Spinal cord (tissue), 10 donors: ENCODE measurements around the gene PSME3. TPM values are rescaled to one million over a fixed set of nuclear protein-coding genes. Genes with fewer than 3 reads are reported as not detected.
"Not testable (repeated sequence)": the region's sequence is repeated elsewhere in the genome, so short reads cannot be mapped to it uniquely, and the experiment has no call there.

Source experiments
- DNase-seq, 6 donors: peaks; one replicate each; pipeline versions ENCODE4 v3.0.0 to v3.0.0-alpha.2; 2013 to 2015; ENCODE audit warnings: low spot score in 6 of 6, low read depth in 4 of 6
- H3K27ac ChIP-seq: one replicate; pipeline ENCODE4 v1.5.1; 2013; ENCODE audit warnings: low read depth, low read length, control low read depth
- H3K27me3 ChIP-seq: one replicate; pipeline ENCODE4 v1.6.1; 2013; ENCODE audit warnings: low read length; ENCODE audit not compliant: control insufficient read depth, insufficient read depth
- H3K36me3 ChIP-seq: one replicate; pipeline ENCODE4 v1.6.1; 2013; ENCODE audit warnings: low read length; ENCODE audit not compliant: control insufficient read depth, insufficient read depth
- H3K4me1 ChIP-seq: one replicate; pipeline ENCODE4 v1.6.1; 2013; ENCODE audit warnings: low read length; ENCODE audit not compliant: control insufficient read depth, insufficient read depth
- H3K4me3 ChIP-seq: one replicate; pipeline ENCODE4 v1.5.1; 2013; ENCODE audit warnings: low read depth, low read length, control low read depth
- H3K9me3 ChIP-seq: one replicate; pipeline ENCODE4 v1.6.1; 2013; ENCODE audit warnings: low read length; ENCODE audit not compliant: control insufficient read depth, insufficient read depth
- WGBS: methylation state at CpG from one replicate; pipeline ENCODE4 v1.1.5; 2013; ENCODE audit warnings: missing lambda C conversion rate; ENCODE audit not compliant: insufficient coverage; 5-methylcytosine and 5-hydroxymethylcytosine counted together
- polyA plus RNA-seq, 2 donors: library from polyadenylated mRNA; unstranded; fragments of 120-200 nt; gene quantifications; one replicate each; pipeline ENCODE4 v1.2.1, GENCODE V29; 2013; ENCODE audit not compliant: insufficient read length in 2 of 2
- total RNA-seq, 2 donors: library from RNA; depleted of rRNA in 1 of 2; stranded (reverse); fragments of 120-200 nt in 1 of 2; fragments of >200 nt in 1 of 2; gene quantifications; one replicate each; pipeline versions ENCODE4 v1.2.3 to v1.2.4, GENCODE V29; 2013 to 2014
- donor health status: healthy.

PSME3 gene
- total and polyA plus RNA-seq, 4 donors, result 55.8 to 98.5 (median 77.9) TPM

DNA sequence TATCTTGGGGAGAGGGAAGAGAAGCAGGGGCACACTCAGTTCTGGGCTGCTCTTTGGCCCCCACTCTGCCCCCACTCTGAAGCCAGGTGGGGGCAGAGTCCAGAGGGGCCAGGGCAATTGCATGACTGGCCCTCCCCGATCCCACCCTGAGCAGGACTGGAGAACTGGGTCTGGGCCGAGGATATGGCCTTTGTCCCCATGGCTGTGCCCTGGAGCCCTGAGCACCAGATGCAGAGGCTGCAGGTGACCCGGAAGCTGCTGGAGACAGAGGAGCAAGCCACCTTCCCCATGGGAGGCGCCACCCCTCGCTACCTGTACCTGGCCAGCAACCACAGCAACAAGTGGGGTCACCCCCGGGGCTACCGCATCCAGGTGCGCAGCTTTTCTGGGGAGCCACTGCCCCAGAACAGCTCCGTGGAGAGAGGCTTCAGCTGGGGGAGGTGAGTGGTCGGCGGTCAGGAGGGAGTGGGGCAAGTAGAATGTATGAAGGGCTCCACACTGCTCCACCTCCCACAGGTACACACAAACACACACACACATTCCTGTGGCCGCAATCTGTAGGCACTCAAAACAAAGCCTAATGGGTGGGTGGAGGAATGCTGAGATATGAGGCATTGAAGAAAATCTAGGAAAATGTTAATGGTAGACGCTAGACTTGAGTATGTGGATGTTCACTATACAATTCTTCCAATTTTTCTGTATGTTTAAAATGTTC, 39.2 kb downstream of the PSME3 start:
- Histone ChIP-seq H3K36me3 (no peaks in the 10 kb centered on the region), H3K9me3 (no peaks in the 10 kb centered on the region), H3K27ac (no peak overlapping the region), H3K4me1 (no peaks in the 10 kb centered on the region), H3K27me3 (peaks cover 3% of the 10 kb centered on the region), H3K4me3 (no peak overlapping the region)
- DNase-seq, result no peak
- WGBS, result 98% methylated on average over 4 of the region's 13 CpGs

DNA sequence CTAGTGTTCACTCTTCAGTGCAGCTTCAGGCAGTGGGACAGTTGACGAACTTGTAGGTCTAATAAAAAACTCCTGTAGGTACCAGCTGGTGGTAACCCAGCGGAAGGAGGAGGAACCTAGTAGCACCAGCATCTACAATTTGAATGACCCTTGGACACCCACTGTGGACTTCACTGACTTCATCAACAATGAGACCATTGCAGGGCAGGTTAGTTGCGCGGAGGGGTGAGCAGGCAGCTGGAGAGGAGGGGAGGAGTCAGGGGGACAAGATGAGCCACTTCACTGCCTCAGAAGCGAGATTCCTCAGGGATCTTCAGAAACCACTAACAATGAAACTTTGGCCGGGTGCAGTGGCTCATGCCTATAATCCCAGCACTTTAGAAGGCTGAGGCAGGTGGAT, 40.1 kb downstream of the PSME3 start:
- WGBS, result 68% methylated on average over 4 of the region's 6 CpGs
- Histone ChIP-seq H3K9me3 (no peaks in the 10 kb centered on the region), H3K27me3 (peaks cover 8% of the 10 kb centered on the region), H3K27ac (no peak overlapping the region), H3K4me3 (no peak overlapping the region), H3K36me3 (no peaks in the 10 kb centered on the region), H3K4me1 (no peaks in the 10 kb centered on the region)
- DNase-seq, result no peak

DNA sequence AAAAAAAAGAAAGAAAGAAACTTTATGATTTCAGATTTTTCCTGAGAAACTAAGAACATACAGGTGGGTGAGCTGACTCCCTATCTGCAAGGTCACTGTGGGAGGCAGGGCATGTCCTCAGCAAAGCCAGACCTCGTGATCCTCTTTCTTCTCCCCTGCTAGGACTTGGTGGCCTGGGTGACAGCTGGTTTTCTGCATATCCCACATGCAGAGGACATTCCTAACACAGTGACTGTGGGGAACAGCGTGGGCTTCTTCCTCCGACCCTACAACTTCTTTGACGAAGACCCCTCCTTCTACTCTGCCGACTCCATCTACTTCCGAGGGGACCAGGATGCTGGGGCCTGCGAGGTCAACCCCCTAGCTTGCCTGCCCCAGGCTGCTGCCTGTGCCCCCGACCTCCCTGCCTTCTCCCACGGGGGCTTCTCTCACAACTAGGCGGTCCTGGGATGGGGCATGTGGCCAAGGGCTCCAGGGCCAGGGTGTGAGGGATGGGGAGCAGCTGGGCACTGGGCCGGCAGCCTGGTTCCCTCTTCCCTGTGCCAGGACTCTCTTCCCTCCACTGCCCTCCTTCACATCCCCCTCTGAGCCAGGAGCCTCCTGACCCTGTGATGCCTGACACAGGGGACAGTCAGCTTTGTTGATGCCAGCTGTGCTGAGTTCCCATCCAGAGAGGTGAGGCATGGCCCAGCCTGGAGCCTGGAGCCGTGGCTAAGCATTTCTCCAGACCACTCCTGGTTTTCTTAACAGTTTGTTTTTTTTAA, 40.9 kb downstream of the PSME3 start:
- not testable (repeated sequence) for DNase-seq, H3K27ac ChIP-seq, H3K9me3 ChIP-seq, H3K4me3 ChIP-seq, H3K36me3 ChIP-seq, H3K4me1 ChIP-seq
- H3K27me3 ChIP-seq, result peaks cover 13% of the 10 kb centered on the region
- 53% methylated on average over 2 of the region's 12 CpGs for WGBS

DNA sequence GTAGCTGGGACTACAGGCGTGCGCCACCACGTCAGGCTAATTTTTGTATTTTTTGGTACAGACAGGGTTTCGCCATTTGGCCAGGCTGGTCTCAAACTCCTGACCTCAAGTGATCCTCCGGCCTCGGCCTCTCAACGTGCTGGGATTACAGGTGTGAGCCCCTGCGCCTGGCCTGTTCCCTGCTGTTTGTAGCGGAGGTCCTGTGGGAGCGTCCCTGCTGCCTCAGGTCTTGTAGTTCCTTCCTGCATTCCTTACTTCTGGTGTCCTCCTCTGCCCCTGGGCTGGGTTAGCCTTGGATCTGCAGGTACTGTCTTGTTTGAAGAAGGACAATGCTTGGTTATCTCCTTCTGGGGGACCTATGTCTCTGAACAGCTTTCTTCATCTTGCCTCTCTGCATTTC, 43.8 kb downstream of the PSME3 start:
- Histone ChIP-seq H3K27me3 (peaks cover 16% of the 10 kb centered on the region), H3K4me3 (no peak overlapping the region), H3K27ac (no peak overlapping the region), H3K4me1 (peaks cover 14% of the 10 kb centered on the region), H3K9me3 (no peaks in the 10 kb centered on the region), H3K36me3 (no peaks in the 10 kb centered on the region)
- DNase-seq, result no peak
- 94% methylated on average over 10 of the region's 10 CpGs for WGBS

DNA sequence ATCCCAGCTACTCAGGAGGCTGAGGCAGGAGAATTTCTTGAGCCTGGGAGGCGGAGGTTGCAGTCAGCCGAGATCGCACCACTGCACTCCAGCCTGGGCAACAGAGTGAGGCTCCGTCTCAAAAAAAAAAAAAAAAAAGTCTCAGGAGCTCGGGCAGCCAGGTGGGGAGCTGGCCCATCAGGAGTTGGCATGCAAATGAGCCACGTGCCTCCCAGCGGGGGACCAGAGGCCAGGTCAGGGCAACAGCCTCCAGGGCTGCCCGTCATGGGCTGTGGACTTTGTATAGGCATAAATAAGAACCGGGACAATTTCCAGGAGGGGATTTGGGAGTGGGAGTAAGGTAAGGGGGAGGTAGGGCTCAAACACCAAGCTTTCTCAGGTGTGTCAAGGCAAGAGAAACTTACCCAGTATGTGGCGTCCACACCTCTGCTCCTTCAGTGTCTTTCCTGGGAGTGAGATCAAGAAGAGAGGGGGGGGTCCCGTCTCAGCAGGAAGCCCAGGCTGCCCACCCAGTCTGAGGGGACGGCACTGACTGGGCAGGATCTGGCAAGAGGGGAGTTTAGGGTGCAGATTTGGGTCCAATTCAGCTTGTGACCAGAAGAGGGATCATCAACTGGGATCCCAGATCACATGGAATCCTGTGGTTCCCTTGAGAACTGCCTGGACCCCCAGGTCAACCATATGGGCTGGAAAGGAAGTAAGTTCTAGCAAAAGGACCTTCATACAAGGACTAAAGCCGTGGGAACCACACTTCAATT, 45.1 kb downstream of the PSME3 start:
- peaks cover 14% of the 10 kb centered on the region for H3K4me1 ChIP-seq
- H3K36me3 ChIP-seq, result no peaks in the 10 kb centered on the region
- H3K27ac ChIP-seq, result no peak overlapping the region
- no peak for DNase-seq
- 32% methylated on average over 13 of the region's 13 CpGs for WGBS
- H3K4me3 ChIP-seq, result no peak overlapping the region
- H3K9me3 ChIP-seq, result no peaks in the 10 kb centered on the region
- H3K27me3 ChIP-seq, result peaks cover 16% of the 10 kb centered on the region

DNA sequence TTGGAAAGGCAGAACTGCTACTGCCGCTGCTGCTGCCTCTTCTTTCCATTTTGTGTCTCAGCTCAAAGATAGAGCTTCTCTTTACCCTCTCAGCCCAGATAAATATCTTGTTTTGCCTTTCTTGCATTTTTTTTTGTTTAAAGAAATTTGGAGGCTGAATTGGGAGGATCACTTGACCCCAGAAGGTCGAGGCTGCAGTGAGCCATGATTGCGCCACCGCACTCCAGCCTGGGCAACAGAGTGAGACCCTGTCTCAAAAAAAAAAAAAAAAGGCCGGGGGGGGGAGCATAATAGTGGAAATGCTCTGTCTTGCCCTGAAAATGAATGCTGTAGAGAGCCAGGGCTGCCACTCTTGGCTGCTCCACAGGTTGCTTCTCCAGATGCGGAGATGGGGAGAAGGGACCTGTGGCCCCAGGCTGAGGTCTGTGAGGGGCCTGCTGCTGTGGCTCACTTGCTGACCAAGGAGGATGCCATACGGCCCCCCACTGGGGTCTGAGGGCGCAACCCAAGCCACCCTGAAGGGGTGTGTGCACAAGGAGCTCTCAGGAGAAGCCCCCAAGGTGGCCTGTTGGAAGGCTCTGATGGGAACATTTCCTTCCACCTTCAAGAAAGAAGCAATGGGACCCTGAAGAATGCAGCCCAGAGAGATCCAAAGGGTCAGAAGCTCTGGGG, 45.9 kb downstream of the PSME3 start:
- Histone ChIP-seq H3K27ac (no peak overlapping the region), H3K27me3 (peaks cover 16% of the 10 kb centered on the region), H3K4me1 (peaks cover 14% of the 10 kb centered on the region), H3K4me3 (no peak overlapping the region), H3K9me3 (no peaks in the 10 kb centered on the region), H3K36me3 (no peaks in the 10 kb centered on the region)
- 92% methylated on average over 7 of the region's 8 CpGs for WGBS
- no peak for DNase-seq

DNA sequence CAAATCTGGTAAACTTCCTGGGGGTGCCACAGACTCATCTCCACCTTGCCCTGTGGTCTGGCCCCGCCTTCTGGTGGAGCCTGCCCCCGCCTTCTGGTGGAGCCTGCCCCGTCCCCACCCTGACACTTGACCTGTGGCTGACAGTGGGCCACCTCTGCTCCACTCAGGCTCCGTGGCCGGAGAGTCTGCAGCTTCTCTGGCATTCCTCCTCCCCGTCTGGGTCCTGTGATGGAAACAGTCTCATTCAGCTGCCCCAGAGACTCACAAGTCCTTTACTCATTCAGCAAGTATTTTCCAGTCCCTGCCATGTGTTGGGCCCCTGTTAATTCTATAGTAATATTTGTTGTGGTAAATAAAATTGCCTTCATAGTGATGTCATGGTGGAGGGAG, 46.4 kb downstream of the PSME3 start:
- Histone ChIP-seq H3K27me3 (peaks cover 16% of the 10 kb centered on the region), H3K4me3 (no peak overlapping the region), H3K4me1 (peaks cover 14% of the 10 kb centered on the region), H3K9me3 (no peaks in the 10 kb centered on the region), H3K36me3 (no peaks in the 10 kb centered on the region), H3K27ac (no peak overlapping the region)
- no peak for DNase-seq
- 68% methylated on average over 5 of the region's 6 CpGs for WGBS

DNA sequence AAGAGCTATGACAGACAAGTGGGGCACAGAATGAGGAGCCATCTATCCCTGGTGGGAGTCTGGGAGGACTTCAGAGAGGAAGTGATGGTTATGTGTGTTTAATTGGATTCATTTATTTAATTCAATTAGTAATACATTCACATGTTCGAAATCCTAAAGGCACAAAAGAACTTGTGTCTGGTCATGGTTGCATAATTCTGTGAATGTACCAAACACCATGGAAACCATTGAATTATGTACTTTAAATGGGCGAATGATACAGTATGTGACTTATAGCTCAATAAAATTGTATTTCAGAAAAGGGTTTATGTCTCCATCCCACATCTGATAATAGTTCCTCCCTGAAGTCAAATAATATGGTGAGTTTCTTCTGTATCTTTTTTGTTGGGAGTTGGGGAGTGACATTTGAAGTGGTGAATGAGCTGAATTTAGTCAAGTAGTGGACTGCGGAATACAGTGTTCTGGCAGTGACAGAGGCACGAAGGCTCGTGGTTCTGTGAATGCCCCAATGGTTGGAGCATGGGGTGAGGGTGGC, 47.6 kb downstream of the PSME3 start:
- 15% methylated on average over 3 of the region's 5 CpGs for WGBS
- no peaks in the 10 kb centered on the region for H3K9me3 ChIP-seq
- no peak overlapping the region for H3K4me3 ChIP-seq
- no peaks in the 10 kb centered on the region for H3K36me3 ChIP-seq
- DNase-seq, result peak in 4 of 6 donors; percentile 13 to 57 (median 36)
- H3K27ac ChIP-seq, result no peak overlapping the region
- H3K27me3 ChIP-seq, result peaks cover 16% of the 10 kb centered on the region
- peaks cover 14% of the 10 kb centered on the region for H3K4me1 ChIP-seq

DNA sequence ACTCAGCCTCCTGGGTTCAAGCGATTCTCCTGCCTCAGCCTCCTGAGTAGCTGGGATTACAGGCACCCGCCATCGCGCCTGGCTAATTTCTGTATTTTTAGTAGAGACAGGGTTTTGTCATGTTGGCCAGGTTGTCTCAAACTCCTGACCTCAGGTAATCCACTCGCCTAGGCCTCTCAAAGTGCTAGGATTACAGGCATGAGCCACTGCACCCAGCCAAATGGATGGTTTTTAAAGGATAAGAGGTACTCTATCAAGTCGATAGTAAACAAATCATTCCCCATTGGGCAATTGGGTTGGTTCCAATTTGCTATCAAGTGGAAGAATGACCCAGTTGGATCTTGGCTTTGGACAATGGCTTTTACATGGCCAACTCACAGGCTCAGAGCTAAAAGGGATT, 48.5 kb downstream of the PSME3 start:
- 87% methylated on average over 3 of the region's 6 CpGs for WGBS
- Histone ChIP-seq H3K27me3 (peaks cover 16% of the 10 kb centered on the region), H3K4me1 (peaks cover 16% of the 10 kb centered on the region)
- not testable (repeated sequence) for H3K36me3 ChIP-seq, H3K9me3 ChIP-seq, H3K4me3 ChIP-seq, H3K27ac ChIP-seq
- peak in 1 of 6 donors; percentile 6 for DNase-seq
